HCT116 (cell line): Measurements from ENCODE around the gene HSPG2.

ENCODE experiments used
- CEBPB ChIP-seq: IDR thresholded peaks from 2 replicates; pipeline ENCODE4 v1.6.1; 2012; ENCODE audit warnings: low read depth
- POLR2A ChIP-seq: IDR thresholded peaks from 2 replicates; pipeline ENCODE4 v1.7.0; 2011; ENCODE audit warnings: borderline replicate concordance; ENCODE audit not compliant: insufficient read depth, insufficient read length; ENCODE audit errors: extremely low read depth
- POLR2AphosphoS5 ChIP-seq: IDR thresholded peaks from 2 replicates; pipeline ENCODE4 v1.6.1; 2011; ENCODE audit warnings: mild to moderate bottlenecking, low read depth, low read length, moderate library complexity
- RAD21 ChIP-seq: IDR thresholded peaks from 2 replicates; pipeline ENCODE4 v1.6.1; 2012; ENCODE audit warnings: low read depth, mild to moderate bottlenecking
- SIN3A ChIP-seq: IDR thresholded peaks from 2 replicates; pipeline ENCODE4 v1.6.1; 2012; ENCODE audit warnings: low read depth
- ZFX ChIP-seq: fragments of 450-650 bp; IDR thresholded peaks from 2 replicates; pipeline ENCODE4 v1.6.1; 2017
- TF ChIP-seq, protein P1 (sequence below), 3 experiments: fragments of 200-600 bp in 1 of 3; sonication (generic) in 1 of 3; IDR thresholded peaks in 2 of 3; conservative IDR thresholded peaks in 1 of 3; 2 replicates each; pipeline ENCODE4 v1.5.1; 2012 to 2017; ENCODE audit warnings: low read depth in 2 of 3, low read length in 2 of 3, antibody characterized with exemption in 1 of 3, borderline replicate concordance in 1 of 3, control low read depth in 1 of 3, mild to moderate bottlenecking in 1 of 3, mixed read lengths in 1 of 3, mixed run types in 1 of 3, moderate library complexity in 1 of 3; ENCODE audit not compliant: insufficient read depth in 1 of 3
- TF ChIP-seq, protein P2 (sequence below): IDR thresholded peaks from 2 replicates; pipeline ENCODE4 v1.6.1; 2012
- TF ChIP-seq, protein P3 (sequence below): IDR thresholded peaks from 2 replicates; pipeline ENCODE4 v1.6.1; 2012

DNA sequence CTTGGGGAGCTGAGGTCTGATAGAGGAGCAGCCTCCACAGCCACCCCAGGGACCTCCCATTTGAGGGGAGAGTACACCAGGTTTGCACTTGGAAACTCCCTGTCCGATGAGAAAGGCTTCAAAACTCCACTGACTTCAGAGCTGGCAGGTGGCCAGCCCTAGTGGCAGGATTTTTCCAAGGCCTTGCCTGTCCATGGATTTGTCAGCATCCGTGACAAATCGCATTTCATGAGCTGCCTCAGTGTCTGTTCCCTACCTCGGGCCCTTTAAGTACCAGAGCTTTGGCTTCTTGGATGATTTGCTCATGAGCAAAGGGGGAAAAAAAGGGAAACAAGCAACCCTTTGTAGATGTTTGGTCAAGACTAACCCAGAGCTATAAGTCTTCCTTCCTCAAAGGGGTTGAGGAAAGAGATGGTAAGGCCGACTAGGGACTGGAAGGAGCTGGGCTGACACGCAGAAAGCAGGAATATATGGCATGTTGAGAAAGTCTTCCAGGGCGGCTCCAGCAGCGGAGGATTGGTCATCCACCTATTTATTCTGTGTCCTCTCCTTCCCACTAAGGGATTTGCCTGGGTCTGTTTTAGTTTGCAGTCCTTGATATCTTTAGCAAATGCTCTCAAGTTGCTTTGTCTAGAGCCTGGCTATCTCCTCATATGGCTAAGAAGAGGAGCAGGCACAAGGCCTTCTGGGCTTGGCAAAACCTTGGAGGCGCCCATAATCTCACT, 2.7 kb upstream of the HSPG2 start:
- TF ChIP-seq, protein P1, sequence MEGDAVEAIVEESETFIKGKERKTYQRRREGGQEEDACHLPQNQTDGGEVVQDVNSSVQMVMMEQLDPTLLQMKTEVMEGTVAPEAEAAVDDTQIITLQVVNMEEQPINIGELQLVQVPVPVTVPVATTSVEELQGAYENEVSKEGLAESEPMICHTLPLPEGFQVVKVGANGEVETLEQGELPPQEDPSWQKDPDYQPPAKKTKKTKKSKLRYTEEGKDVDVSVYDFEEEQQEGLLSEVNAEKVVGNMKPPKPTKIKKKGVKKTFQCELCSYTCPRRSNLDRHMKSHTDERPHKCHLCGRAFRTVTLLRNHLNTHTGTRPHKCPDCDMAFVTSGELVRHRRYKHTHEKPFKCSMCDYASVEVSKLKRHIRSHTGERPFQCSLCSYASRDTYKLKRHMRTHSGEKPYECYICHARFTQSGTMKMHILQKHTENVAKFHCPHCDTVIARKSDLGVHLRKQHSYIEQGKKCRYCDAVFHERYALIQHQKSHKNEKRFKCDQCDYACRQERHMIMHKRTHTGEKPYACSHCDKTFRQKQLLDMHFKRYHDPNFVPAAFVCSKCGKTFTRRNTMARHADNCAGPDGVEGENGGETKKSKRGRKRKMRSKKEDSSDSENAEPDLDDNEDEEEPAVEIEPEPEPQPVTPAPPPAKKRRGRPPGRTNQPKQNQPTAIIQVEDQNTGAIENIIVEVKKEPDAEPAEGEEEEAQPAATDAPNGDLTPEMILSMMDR (IDR thresholded peaks at IDR 0.05 in 2 of 3, conservative IDR thresholded peaks at IDR 0.05 in 1 of 3; ENCODE audit: borderline replicate concordance in 1 of 3, insufficient read depth in 1 of 3, low read depth in 2 of 3, low read length in 2 of 3) = peak in 2 of 3 experiments; percentile 54 to 62; a peak in 4 of 6 replicates
- TF ChIP-seq ZFX (no peak), RAD21 (no peak), POLR2AphosphoS5 (peak; percentile 58; the same call in 1 of the 2 replicates), POLR2A (no peak), SIN3A (no peak), CEBPB (no peak)
- TF ChIP-seq, protein P2, sequence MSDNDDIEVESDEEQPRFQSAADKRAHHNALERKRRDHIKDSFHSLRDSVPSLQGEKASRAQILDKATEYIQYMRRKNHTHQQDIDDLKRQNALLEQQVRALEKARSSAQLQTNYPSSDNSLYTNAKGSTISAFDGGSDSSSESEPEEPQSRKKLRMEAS = no peak
- TF ChIP-seq, protein P3, sequence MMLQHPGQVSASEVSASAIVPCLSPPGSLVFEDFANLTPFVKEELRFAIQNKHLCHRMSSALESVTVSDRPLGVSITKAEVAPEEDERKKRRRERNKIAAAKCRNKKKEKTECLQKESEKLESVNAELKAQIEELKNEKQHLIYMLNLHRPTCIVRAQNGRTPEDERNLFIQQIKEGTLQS = no peak
